SK-N-SH (cell line): Measurements from ENCODE around the gene EXOC4. TPM values are rescaled to one million over a fixed set of nuclear protein-coding genes. Genes with fewer than 3 reads are reported as not detected.

Experiments
- CTCF ChIA-PET: fragments of 300-600, 350-600 bp; formaldehyde crosslinking; extraction: SDS; loops from one replicate; lab custom pipeline; 2021; lab: Yijun Ruan, JAX
- POLR2A ChIA-PET: fragments of 350-600 bp; sonication (Branson Sonifier 250); formaldehyde crosslinking; extraction: SDS; loops from one replicate; lab custom pipeline; 2020; ENCODE audit warnings: antibody characterized with exemption, inconsistent platforms; lab: Yijun Ruan, JAX
- DNase-seq: peaks from one replicate; pipeline ENCODE4 v3.0.0; 2012
- H2AFZ ChIP-seq: fragments of 200-600 bp; sonication (generic); 2 replicates; pipeline ENCODE4 v1.8.1; 2016; ENCODE audit warnings: antibody characterized with exemption, mild to moderate bottlenecking, low read depth
- H3F3A ChIP-seq: fragments of 200-600 bp; sonication (generic); replicated peaks from 2 replicates; pipeline ENCODE3; 2016; ENCODE audit warnings: antibody characterized with exemption, mild to moderate bottlenecking; ENCODE audit not compliant: insufficient read depth
- H3K27ac ChIP-seq, 2 experiments: fragments of 200-500 bp in 1 of 2; fragments of 200-600 bp in 1 of 2; sonication (Bioruptor generic) in 1 of 2; sonication (generic), shearing (Covaris generic) in 1 of 2; 2 replicates each; pipeline versions ENCODE4 v1.5.1 to v1.6.1; 2014 to 2016; ENCODE audit warnings: low read depth in 2 of 2, inconsistent platforms in 1 of 2, low read length in 1 of 2, mild to moderate bottlenecking in 1 of 2, mixed read lengths in 1 of 2
- H3K27me3 ChIP-seq: fragments of 200-600 bp; sonication (generic), shearing (Covaris generic); 2 replicates; pipeline ENCODE4 v1.6.1; 2016; ENCODE audit warnings: mixed run types; ENCODE audit not compliant: insufficient read depth
- H3K36me3 ChIP-seq, 2 experiments: fragments of 200-500 bp in 1 of 2; fragments of 200-600 bp in 1 of 2; sonication (Bioruptor generic) in 1 of 2; sonication (generic) in 1 of 2; replicated peaks in 1 of 2; 2 replicates each; pipeline versions ENCODE3 to v1.5.1; 2014 to 2016; ENCODE audit warnings: low read length in 1 of 2, mild to moderate bottlenecking in 1 of 2; ENCODE audit not compliant: insufficient read depth in 2 of 2, control insufficient read depth in 1 of 2
- H3K4me1 ChIP-seq, 2 experiments: fragments of 200-500 bp in 1 of 2; fragments of 200-600 bp in 1 of 2; sonication (Bioruptor generic) in 1 of 2; sonication (generic), shearing (Covaris generic) in 1 of 2; 2 replicates each; pipeline versions ENCODE4 v1.5.1 to v1.6.1; 2014 to 2016; ENCODE audit warnings: low read depth in 1 of 2, low read length in 1 of 2, mixed run types in 1 of 2; ENCODE audit not compliant: insufficient read depth in 2 of 2, control insufficient read depth in 1 of 2
- H3K4me2 ChIP-seq: fragments of 200-600 bp; sonication (generic), shearing (Covaris generic); 2 replicates; pipeline ENCODE4 v1.6.1; 2017; ENCODE audit warnings: mixed run types
- H3K4me3 ChIP-seq, 2 experiments: fragments of 200-500 bp in 1 of 2; fragments of 200-600 bp in 1 of 2; sonication (Bioruptor generic) in 1 of 2; sonication (generic), shearing (Covaris generic) in 1 of 2; 2 replicates each; pipeline versions ENCODE4 v1.5.1 to v1.8.1; 2014 to 2016; ENCODE audit warnings: low read depth in 2 of 2, inconsistent platforms in 1 of 2, low read length in 1 of 2, mild to moderate bottlenecking in 1 of 2, mixed read lengths in 1 of 2, moderate library complexity in 1 of 2
- H3K79me2 ChIP-seq: fragments of 200-600 bp; sonication (generic); 2 replicates; pipeline ENCODE4 v1.8.1; 2017; ENCODE audit warnings: mild to moderate bottlenecking; ENCODE audit not compliant: insufficient read depth
- H3K9ac ChIP-seq: fragments of 200-600 bp; sonication (generic); 2 replicates; pipeline ENCODE4 v1.6.1; 2017; ENCODE audit warnings: mixed run types
- H3K9me2 ChIP-seq: fragments of 200-600 bp; sonication (generic); 2 replicates; pipeline ENCODE4 v1.6.1; 2017; ENCODE audit warnings: mixed run types
- H3K9me3 ChIP-seq: fragments of 200-600 bp; sonication (generic); 2 replicates; pipeline ENCODE4 v1.6.1; 2017; ENCODE audit warnings: mixed run types, mild to moderate bottlenecking, moderate library complexity
- H4K20me1 ChIP-seq: fragments of 200-600 bp; sonication (generic); 2 replicates; pipeline ENCODE4 v1.6.1; 2017; ENCODE audit warnings: mild to moderate bottlenecking, mixed run types; ENCODE audit not compliant: insufficient read depth
- CHD2 ChIP-seq: fragments of 150-350 bp; IDR thresholded peaks from 2 replicates; pipeline ENCODE4 v1.6.1; 2018; ENCODE audit warnings: low read length; ENCODE audit not compliant: partially characterized antibody
- CTCF ChIP-seq: fragments of 200-600 bp; sonication (generic); IDR thresholded peaks from 2 replicates; pipeline ENCODE4 v1.6.1; 2017; ENCODE audit warnings: antibody characterized with exemption, mild to moderate bottlenecking, moderate library complexity
- EP300 ChIP-seq, 2 experiments: IDR thresholded peaks; 2 replicates each; pipeline versions ENCODE4 v1.4.0 to v1.6.1; 2012; ENCODE audit warnings: borderline replicate concordance in 1 of 2, low read depth in 1 of 2, low read length in 1 of 2
- GABPA ChIP-seq: IDR thresholded peaks from 2 replicates; pipeline ENCODE4 v1.4.0; 2012; ENCODE audit warnings: low read depth, mild to moderate bottlenecking
- GATA2 ChIP-seq: sonication (generic); formaldehyde crosslinking; IDR thresholded peaks from 2 replicates; pipeline ENCODE4 v1.5.0; 2020; ENCODE audit warnings: mild to moderate bottlenecking, missing genetic modification reagents
- IRF3 ChIP-seq: fragments of 150-350 bp; IDR thresholded peaks from 2 replicates; pipeline ENCODE4 v1.6.1; 2016; ENCODE audit warnings: mild to moderate bottlenecking, low read depth, low read length
- JUND ChIP-seq: IDR thresholded peaks from 2 replicates; pipeline ENCODE4 v1.4.0; 2012
- MAX ChIP-seq: IDR thresholded peaks from 2 replicates; pipeline ENCODE4 v1.4.0; 2012; ENCODE audit warnings: low read depth
- MEF2A ChIP-seq: IDR thresholded peaks from 2 replicates; pipeline ENCODE4 v1.4.0; 2012; ENCODE audit warnings: low read depth, borderline replicate concordance
- MXI1 ChIP-seq: IDR thresholded peaks from 2 replicates; pipeline ENCODE4 v1.6.1; 2012; ENCODE audit warnings: mild to moderate bottlenecking, low read depth, low read length, improper control_type of control experiment
- NFIC ChIP-seq: IDR thresholded peaks from 2 replicates; pipeline ENCODE4 v1.4.0; 2012; ENCODE audit warnings: borderline replicate concordance
- PBX3 ChIP-seq: IDR thresholded peaks from 2 replicates; pipeline ENCODE4; 2012
- POLR2AphosphoS5 ChIP-seq: IDR thresholded peaks from 2 replicates; pipeline ENCODE4 v1.6.1; 2012; ENCODE audit warnings: low read depth, low read length
- RCOR1 ChIP-seq: fragments of 150-350 bp; IDR thresholded peaks from 2 replicates; pipeline ENCODE4 v1.6.1; 2017; ENCODE audit warnings: antibody characterized with exemption, low read length
- RFX5 ChIP-seq: IDR thresholded peaks from 2 replicates; pipeline ENCODE4 v1.6.1; 2012; ENCODE audit warnings: mild to moderate bottlenecking, improper control_type of control experiment, low read length
- RXRA ChIP-seq: IDR thresholded peaks from 2 replicates; pipeline ENCODE4 v1.4.0; 2012; ENCODE audit warnings: low read depth, mild to moderate bottlenecking, borderline replicate concordance
- TAF1 ChIP-seq: IDR thresholded peaks from 2 replicates; pipeline ENCODE4 v1.6.1; 2012; ENCODE audit warnings: low read depth, mild to moderate bottlenecking, low read length, moderate library complexity, borderline replicate concordance
- TCF12 ChIP-seq: IDR thresholded peaks from 2 replicates; pipeline ENCODE4 v1.4.0; 2012
- TEAD4 ChIP-seq: IDR thresholded peaks from 2 replicates; pipeline ENCODE4 v1.4.0; 2012; ENCODE audit warnings: mild to moderate bottlenecking, borderline replicate concordance; ENCODE audit not compliant: insufficient read depth
- USF1 ChIP-seq: IDR thresholded peaks from 2 replicates; pipeline ENCODE4 v1.4.0; 2012; ENCODE audit warnings: low read depth, borderline replicate concordance
- WGBS: methylation state at CpG from one replicate; pipeline ENCODE4 v1.1.6; 2017; ENCODE audit warnings: low lambda C conversion rate; 5-methylcytosine and 5-hydroxymethylcytosine counted together
- polyA plus RNA-seq, 3 experiments: library from polyadenylated mRNA; depleted of rRNA; stranded (reverse); fragments of >200 nt; gene quantifications; 2 replicates each; pipeline ENCODE4 v1.2.3, GENCODE V29; 2012

EXOC4 gene
- polyA plus RNA-seq, 1 of the 3 experiments (the other 2 are of a cell fraction), result 37.3 TPM

GRCh38 chr7:134013249-134013648 lies 760.4 kb downstream of the EXOC4 start:
- no peaks in the 10 kb centered on the region for H3F3A ChIP-seq
- CTCF ChIA-PET, result interaction anchor here (1.3 to 1.4 kb wide), 2 partner anchors 128 to 216 kb away, joined by 5 to 7 read pairs; no protein-coding TSS in a partner anchor
- H3K4me3 ChIP-seq, result no peak overlapping the region; a peak in 1 of 4 replicates
- H3K36me3 ChIP-seq, result peaks cover 0 to 7% of the 10 kb centered on the region in 2 experiments
- 95% methylated on average over 1 of the region's 1 CpG for WGBS
- no peaks in the 10 kb centered on the region for H3K9me2 ChIP-seq
- H3K9ac ChIP-seq, result no peak overlapping the region
- POLR2A ChIA-PET, result no interaction called here
- no peak overlapping the region for H2AFZ ChIP-seq
- peak overlapping the region in 1 of 2 experiments; percentile 98; a peak in 2 of 4 replicates for H3K27ac ChIP-seq
- no peak overlapping the region for H3K4me2 ChIP-seq
- H4K20me1 ChIP-seq, result no peaks in the 10 kb centered on the region
- H3K4me1 ChIP-seq, result peaks cover 0 to 22% of the 10 kb centered on the region in 2 experiments; a peak in 2 of 4 replicates
- no peak for DNase-seq
- H3K79me2 ChIP-seq, result no peaks in the 10 kb centered on the region
- no peaks in the 10 kb centered on the region for H3K9me3 ChIP-seq
- H3K27me3 ChIP-seq, result no peaks in the 10 kb centered on the region
- TF ChIP-seq IRF3, result no peak
- TF ChIP-seq PBX3, result no peak
- no peak for TF ChIP-seq CTCF
- TF ChIP-seq MEF2A, result no peak
- no peak for TF ChIP-seq RXRA
- no peak for TF ChIP-seq GABPA
- TF ChIP-seq MXI1, result no peak
- no peak for TF ChIP-seq RCOR1
- no peak for TF ChIP-seq CHD2

- no peaks in the 10 kb centered on the region for H3F3A ChIP-seq
- H2AFZ ChIP-seq, result no peak overlapping the region
- peaks cover 0 to 7% of the 10 kb centered on the region in 2 experiments for H3K36me3 ChIP-seq
- POLR2A ChIA-PET, result no interaction called here
- no peak overlapping the region for H3K4me3 ChIP-seq
- H4K20me1 ChIP-seq, result no peaks in the 10 kb centered on the region
- TF ChIP-seq GATA2 (no peak), TEAD4 (no peak), MEF2A (no peak), EP300 (IDR thresholded peaks at IDR 0.05; ENCODE audit: borderline replicate concordance in 1 of 2, low read depth in 1 of 2, low read length in 1 of 2) (no peak), RFX5 (no peak), RXRA (no peak), MAX (no peak), USF1 (no peak), NFIC (no peak), CHD2 (no peak), POLR2AphosphoS5 (no peak), TAF1 (no peak), JUND (no peak), TCF12 (no peak)
- peak overlapping the region in 1 of 2 experiments; percentile 76; a peak in 2 of 4 replicates for H3K27ac ChIP-seq
- no peaks in the 10 kb centered on the region for H3K9me3 ChIP-seq
- CTCF ChIA-PET, result interaction anchor here (1.3 to 8.6 kb wide), 6 partner anchors 12 to 241 kb away, joined by 3 to 56 read pairs (median 22); no protein-coding TSS in a partner anchor
- DNase-seq, result no peak
- H3K79me2 ChIP-seq, result no peaks in the 10 kb centered on the region
- no peaks in the 10 kb centered on the region for H3K9me2 ChIP-seq
- peaks cover 0 to 20% of the 10 kb centered on the region in 2 experiments; a peak in 2 of 4 replicates for H3K4me1 ChIP-seq
- H3K4me2 ChIP-seq, result no peak overlapping the region
- 95% methylated on average over 3 of the region's 3 CpGs for WGBS
- no peaks in the 10 kb centered on the region for H3K27me3 ChIP-seq
- H3K9ac ChIP-seq, result no peak overlapping the region
Measured at GRCh38 chr7:134014935-134015334, 762.1 kb downstream of the EXOC4 start.
